ENCODE results near the gene TUBB4A.
"Not testable (repeated sequence)": the region's sequence is repeated elsewhere in the genome, so short reads cannot be mapped to it uniquely, and the experiment has no call there.

TUBB4A gene

GRCh38 chr19:6510618-6511017, 8.5 kb upstream of the TUBB4A start:
- H3K4me2 ChIP-seq (ENCODE audit: low read depth, low read length, poor library complexity, severe bottlenecking), result no peak overlapping the region
- H3K9ac ChIP-seq (ENCODE audit: low read depth, low read length, poor library complexity, severe bottlenecking), result no peak overlapping the region
- H3K4me3 ChIP-seq (ENCODE audit: low read length, poor library complexity, severe bottlenecking), result no peak overlapping the region
- H2AFZ ChIP-seq (ENCODE audit: low read length), result no peak overlapping the region
- H3K36me3 ChIP-seq (ENCODE audit: insufficient read depth, low read length), result no peaks in the 10 kb centered on the region
- no peak for TF ChIP-seq EZH2phosphoT487 (IDR thresholded peaks at IDR 0.05; ENCODE audit: borderline replicate concordance)
- no peak for TF ChIP-seq CTCF (conservative IDR thresholded peaks at IDR 0.05; ENCODE audit: low read length)
- H3F3A ChIP-seq (ENCODE audit: low read depth), result no peaks in the 10 kb centered on the region
- H3K9me3 ChIP-seq (ENCODE audit: insufficient read depth, low read depth, low read length), result no peaks in the 10 kb centered on the region
- no peaks in the 10 kb centered on the region for H4K20me1 ChIP-seq (ENCODE audit: insufficient read depth, low read length, poor library complexity, severe bottlenecking)
- H3K4me1 ChIP-seq (ENCODE audit: insufficient read depth, low read length, poor library complexity, severe bottlenecking), result no peaks in the 10 kb centered on the region
- no peaks in the 10 kb centered on the region for H3K9me2 ChIP-seq (replicated peaks; ENCODE audit: low read depth, low read length)
- no peaks in the 10 kb centered on the region for H3K79me2 ChIP-seq (ENCODE audit: insufficient read depth, low read length)
- no peaks in the 10 kb centered on the region for H3K27me3 ChIP-seq (ENCODE audit: insufficient read depth, low read length, poor library complexity, severe bottlenecking)

DNA sequence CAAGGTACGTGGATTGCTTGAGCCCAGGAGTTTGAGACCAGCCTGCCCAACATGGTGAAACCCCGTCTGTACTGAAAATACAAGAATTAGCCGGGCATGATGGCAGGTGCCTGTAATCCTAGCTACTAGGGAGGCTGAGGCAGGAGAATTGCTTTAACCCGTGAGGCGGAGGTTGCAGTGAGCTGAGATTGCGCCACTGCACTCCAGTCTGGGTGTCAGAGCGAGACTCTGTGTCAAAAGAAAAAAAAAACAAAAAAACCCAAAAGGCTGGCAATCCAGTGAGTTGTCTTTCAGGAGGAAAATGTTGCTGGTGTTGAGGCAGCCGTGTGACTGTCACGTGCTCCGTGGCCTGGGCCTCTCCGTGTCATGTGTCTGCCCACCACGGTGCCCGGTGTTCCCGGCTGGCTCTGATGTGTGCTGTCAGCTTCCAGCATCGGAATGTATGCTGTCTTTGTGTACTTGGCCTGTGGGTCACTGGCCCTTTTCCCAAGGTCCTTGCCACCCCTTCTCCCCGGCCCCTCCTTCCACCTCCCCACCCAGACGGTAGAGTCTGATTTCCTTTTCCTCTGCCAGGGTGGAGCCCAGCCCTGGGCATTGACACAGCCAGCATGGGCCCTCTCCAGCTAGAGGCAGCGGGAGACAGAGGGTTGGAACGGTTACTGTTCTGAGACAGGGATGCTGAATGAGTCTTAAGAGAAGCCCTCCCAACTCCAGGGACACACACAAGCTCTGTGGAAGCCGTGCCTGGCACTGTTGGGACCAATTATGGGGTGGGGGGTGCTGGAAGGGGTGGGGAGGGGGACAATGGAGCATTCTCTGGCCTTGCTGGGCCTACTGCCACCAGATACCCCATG, 7.2 kb upstream of the TUBB4A start:
- no peak for TF ChIP-seq EZH2phosphoT487 (IDR thresholded peaks at IDR 0.05; ENCODE audit: borderline replicate concordance)
- no peak for TF ChIP-seq CTCF (conservative IDR thresholded peaks at IDR 0.05; ENCODE audit: low read length)
- Histone ChIP-seq H3K9me2 (replicated peaks; ENCODE audit: low read depth, low read length) (no peaks in the 10 kb centered on the region), H2AFZ (ENCODE audit: low read length) (no peak overlapping the region), H3K4me3 (ENCODE audit: low read length, poor library complexity, severe bottlenecking) (no peak overlapping the region), H3K9me3 (ENCODE audit: insufficient read depth, low read depth, low read length) (no peaks in the 10 kb centered on the region), H3K4me1 (ENCODE audit: insufficient read depth, low read length, poor library complexity, severe bottlenecking) (peaks cover 3% of the 10 kb centered on the region), H4K20me1 (ENCODE audit: insufficient read depth, low read length, poor library complexity, severe bottlenecking) (no peaks in the 10 kb centered on the region), H3K4me2 (ENCODE audit: low read depth, low read length, poor library complexity, severe bottlenecking) (no peak overlapping the region), H3K27me3 (ENCODE audit: insufficient read depth, low read length, poor library complexity, severe bottlenecking) (no peaks in the 10 kb centered on the region), H3F3A (ENCODE audit: low read depth) (no peaks in the 10 kb centered on the region), H3K36me3 (ENCODE audit: insufficient read depth, low read length) (no peaks in the 10 kb centered on the region), H3K9ac (ENCODE audit: low read depth, low read length, poor library complexity, severe bottlenecking) (no peak overlapping the region), H3K79me2 (ENCODE audit: insufficient read depth, low read length) (no peaks in the 10 kb centered on the region)

DNA sequence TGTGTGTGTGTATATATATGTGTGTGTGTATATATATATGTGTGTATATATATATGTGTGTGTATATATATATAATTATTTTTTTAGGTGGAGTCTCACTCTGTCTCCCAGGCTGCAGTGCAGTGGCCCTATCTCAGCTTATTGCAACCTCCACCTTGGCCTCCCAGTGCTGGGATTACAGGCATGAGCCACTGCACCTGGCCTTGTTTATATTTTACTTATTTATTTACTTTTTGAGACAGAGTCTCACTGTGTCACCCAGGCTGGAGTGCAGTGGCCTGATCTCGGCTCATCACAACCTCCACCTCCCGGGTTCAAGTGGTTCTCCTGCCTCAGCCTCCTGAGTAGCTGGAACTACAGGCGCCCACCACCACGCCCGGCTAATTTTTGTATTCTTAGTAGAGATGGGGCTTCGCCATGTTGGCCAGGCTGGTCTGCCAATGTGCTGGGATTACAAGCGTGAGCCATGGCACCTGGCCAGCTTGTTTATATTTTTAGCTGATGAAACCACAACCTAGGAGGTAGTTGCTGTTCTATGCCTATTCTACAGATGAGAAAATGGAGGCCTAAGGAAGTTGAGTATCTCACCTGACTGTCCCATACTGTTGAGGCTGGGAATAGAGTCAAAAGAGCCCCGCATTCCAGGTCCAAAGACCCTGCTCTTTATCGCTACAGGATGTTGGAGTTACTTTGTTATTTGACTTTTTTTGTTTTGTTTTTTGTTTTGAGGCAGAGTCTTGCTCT, 6.1 kb upstream of the TUBB4A start:
- not testable (repeated sequence) for H2AFZ ChIP-seq (ENCODE audit: low read length); H3K4me2 ChIP-seq (ENCODE audit: low read depth, low read length, poor library complexity, severe bottlenecking); H3K79me2 ChIP-seq (ENCODE audit: insufficient read depth, low read length); H3K4me3 ChIP-seq (ENCODE audit: low read length, poor library complexity, severe bottlenecking); H3K9ac ChIP-seq (ENCODE audit: low read depth, low read length, poor library complexity, severe bottlenecking); H3K36me3 ChIP-seq (ENCODE audit: insufficient read depth, low read length); H4K20me1 ChIP-seq (ENCODE audit: insufficient read depth, low read length, poor library complexity, severe bottlenecking); H3K9me3 ChIP-seq (ENCODE audit: insufficient read depth, low read depth, low read length); H3K4me1 ChIP-seq (ENCODE audit: insufficient read depth, low read length, poor library complexity, severe bottlenecking); H3K27me3 ChIP-seq (ENCODE audit: insufficient read depth, low read length, poor library complexity, severe bottlenecking); H3F3A ChIP-seq (ENCODE audit: low read depth); H3K9me2 ChIP-seq (replicated peaks; ENCODE audit: low read depth, low read length)
